AG08396 (cell line): ENCODE results near the gene PTPRN2.
"Not testable (repeated sequence)": the region's sequence is repeated elsewhere in the genome, so short reads cannot be mapped to it uniquely, and the experiment has no call there.

Experiments
- DNase-seq: peaks from one replicate; pipeline ENCODE4 v3.0.0; 2012; ENCODE audit warnings: low spot score, mixed read lengths

PTPRN2 gene

DNA sequence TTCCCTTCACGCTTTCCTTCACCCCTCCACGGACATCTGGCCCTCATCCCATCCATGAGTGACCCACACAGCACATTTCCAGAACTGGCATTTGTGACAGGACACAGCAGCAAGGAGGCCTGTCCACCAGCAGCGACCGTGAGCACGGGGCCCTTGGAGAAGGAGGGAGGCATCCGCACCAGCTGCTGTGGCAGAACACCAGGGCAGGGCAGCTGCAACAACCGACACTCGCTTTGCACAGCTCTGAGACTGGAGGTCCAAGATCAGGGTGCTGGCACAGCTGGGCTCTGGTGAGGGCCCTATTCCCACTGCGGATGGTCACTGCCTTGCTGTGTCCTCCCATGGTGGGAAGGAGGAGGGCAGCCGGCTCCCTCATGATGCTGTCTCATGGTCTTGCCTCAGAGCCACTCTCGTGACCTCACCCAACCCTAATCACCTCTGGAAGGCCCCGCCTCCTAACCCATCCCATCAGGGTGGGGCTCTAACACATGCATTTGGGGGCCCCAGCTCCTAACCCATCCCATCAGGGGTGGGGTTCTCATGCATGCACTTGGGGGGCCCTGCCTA is 36.7 kb downstream of the PTPRN2 start:
- no peak for DNase-seq

DNA sequence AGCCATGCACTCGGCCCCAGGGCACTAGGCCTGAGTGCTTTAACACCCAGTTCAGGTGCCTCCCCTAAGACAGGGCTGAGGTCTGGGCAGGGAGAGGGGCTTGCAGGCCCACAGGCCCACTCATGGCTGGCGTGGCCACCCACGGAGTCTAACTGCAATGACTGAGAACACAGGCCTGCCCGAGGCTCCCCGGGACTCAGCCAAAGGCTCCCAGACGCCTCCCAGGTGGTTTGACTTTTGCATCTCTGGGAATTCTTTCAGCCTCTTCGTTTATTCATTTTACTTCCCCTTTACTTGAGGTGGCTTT is 37.3 kb downstream of the PTPRN2 start:
- DNase-seq, result no peak

DNA sequence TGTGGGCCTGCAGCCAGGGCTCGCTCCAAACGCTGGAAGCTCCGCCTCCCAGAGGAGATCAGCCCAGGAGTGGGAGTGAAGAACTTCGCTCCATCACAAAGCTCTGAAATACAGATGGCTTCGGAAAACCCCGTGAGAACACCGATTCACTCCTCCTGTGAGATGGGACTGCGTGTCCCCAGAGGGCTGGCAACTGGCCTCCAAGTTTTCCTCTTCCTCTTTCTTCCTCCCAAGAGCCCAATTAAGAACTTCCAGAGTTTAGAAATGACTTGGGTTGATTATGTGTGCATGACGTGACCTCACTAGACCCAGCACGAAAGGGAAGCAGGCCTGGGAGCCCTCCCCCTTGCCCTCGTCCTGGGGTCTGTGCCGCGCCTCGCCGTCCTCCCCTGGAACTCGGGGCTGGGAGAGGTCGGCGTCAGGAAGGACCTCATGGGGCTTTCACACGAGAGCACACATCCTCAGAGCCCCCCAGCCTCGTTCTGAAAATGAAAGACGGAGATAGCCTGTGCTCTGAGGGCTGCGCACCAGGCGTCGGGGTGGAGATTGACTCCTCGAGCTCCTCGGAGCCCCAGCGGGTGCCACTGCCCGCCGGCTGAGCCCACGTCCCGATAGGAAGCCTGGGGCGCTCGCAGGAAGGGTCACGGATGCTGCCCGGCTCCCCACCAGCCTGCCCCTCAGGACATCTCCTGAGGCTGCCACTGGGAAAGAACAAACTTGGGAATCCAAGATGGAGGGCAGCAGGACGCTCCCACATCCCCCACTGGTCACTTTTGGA is 37.8 kb downstream of the PTPRN2 start:
- no peak for DNase-seq

GRCh38 chr7:158549176-158549615 is 38.4 kb downstream of the PTPRN2 start:
- no peak for DNase-seq

DNA sequence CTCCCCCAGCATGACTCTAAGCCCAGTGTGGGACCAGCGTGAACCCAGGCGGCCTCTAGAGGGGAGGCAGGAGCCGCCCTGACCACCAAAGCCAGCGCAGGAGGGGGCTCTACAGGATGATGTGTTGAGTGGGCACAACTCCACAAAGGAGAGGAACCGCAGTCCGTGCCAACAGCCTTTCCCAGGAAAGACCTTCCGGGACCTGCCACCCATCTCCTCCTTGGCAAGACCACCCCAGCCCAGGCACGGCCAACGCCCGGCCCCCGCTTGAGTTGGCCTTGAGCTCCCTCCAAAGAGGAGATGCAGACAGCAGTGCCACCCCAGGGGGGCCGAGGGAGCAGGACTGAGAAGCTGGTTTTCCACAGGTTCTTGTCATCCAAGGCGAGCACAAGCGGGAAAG is 38.9 kb downstream of the PTPRN2 start:
- DNase-seq, result no peak

DNA sequence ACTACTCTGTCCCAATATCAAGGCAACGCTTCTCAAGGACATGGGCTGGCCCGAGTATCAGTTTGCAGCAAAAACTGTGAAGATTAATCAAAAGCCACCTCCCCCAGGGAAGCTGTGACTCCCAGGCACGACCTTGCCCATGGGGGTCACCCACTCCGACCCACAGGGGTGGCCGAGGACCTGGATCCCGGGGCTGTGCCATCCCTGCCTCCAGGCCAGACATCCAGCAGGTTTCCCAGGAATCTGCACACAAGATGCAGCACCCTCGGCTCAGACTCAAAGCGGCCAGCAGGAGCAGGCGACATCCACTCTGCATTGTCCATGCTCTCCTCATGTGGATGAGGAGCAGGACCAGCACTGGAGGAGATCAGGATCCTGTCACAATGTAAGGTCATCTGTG is 39.8 kb downstream of the PTPRN2 start:
- DNase-seq, result no peak

DNA sequence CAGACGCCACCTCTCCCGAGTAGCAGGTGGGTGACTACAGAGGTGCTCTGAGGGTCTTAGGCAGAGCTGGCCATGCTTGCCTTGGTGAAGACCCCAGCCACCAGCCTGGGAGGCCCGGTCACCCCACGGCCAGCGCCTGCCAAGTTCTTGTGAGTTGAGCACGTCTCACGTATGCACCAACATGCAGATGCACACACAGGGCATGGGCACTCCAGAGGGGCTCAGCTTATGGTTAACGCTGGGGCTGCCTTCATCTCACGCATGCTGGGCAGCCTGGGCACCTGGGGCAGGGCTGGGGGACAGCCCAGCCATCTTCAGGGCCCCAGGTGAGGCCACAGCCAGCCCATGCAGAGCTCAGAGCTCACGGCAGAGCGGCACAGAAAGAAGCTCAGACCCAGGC is 41.0 kb downstream of the PTPRN2 start:
- DNase-seq, result no peak

DNA sequence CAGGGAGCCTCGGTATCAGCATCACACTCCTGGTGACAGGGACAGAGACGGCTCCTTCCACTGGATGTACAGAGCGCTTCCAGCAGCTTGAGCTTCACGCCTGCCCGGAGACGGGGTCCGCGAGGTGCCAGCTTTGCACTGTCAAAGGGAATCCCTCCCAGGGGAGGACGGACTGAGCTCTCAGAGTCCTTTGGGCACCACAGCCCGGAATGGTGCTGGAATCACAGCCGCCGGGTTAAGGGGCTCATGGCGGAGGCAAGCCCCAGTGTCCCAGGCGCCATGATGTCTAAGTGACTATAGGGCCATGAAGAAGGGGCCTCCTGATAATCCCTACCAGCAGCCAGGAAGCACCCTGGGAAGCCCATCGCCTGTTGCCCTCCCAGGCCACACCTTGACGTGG is 41.4 kb downstream of the PTPRN2 start:
- no peak for DNase-seq

DNA sequence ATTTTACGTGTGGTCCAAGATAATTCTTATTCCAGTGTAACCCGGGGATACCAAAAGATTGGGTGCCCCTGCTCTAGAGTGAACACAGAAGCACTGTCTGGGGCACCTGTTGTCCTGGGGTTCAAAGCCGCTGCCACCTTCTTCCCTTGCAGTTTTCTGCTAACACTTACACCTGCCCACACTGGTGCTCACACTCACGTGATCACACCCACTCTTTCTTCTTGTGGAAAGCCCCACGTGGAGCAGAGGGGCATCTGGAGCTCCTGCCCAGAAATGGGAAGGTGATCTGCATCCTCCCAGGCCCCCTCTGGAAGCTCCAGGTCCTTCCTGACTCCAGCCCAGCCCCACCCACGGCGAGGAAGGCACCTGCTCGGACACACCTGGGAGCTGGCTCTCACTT is 42.9 kb downstream of the PTPRN2 start:
- no peak for DNase-seq

DNA sequence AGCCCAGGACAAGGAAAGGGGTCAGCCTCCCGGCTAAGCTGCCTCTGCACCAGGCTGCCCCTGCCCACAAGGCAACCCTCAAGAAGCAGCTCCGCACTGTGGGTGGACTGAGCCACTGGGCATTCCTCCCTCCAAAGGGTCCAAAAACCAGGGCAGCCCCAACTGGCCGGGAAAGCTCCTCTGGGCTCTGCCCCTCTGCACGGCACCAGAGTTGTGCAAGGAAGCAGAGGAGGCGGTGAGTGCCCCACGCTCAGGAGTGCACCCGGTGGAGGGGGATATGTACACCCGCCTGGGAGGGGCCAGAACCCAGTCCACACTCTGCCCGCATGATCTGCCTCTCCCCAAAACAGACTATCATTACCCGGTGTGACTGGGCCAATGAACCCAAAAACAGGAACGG is 43.8 kb downstream of the PTPRN2 start:
- DNase-seq, result no peak

DNA sequence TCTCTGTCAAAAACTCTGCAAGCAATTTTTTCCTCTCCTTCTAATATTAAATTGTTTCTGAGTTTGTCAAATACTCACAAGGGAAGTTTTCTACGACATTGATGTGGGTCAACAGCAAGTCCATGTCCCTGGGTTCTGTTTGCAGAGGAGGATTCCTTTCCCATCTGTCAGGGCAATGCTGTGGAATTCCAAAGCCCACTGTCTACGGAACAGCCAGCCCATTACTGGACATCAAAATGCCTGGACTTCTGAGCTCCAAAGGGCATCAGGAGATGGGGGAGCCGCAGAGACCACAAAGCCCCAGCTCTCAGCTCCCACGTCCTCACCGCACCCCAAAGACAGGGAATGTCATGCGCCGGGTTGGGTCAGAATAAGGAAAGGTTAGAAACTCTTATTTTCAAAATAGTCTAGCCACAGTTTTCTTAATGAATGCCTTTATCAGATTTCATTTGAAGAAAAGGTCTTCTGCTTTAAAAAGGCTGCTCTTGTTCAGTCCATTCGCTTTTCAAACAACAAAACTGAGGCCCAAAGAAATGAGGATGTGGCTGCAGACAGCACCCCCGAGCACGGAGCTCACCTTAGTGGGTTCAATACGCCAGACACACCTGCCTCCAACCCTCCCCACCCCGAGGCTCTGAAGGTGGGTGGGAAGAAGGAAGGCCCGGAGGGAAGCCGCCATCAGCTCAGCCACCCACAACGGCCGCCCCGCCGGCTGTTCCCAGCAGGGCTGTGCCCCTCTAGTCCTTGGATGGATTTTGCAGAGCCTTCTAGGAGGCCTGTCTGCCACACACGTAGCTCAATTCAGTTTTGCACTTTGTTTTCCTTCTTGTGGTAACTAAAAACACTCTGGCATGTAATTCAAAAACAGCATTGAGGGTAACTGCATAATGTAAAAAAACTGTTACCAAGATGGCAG is 44.7 kb downstream of the PTPRN2 start:
- DNase-seq, result no peak

DNA sequence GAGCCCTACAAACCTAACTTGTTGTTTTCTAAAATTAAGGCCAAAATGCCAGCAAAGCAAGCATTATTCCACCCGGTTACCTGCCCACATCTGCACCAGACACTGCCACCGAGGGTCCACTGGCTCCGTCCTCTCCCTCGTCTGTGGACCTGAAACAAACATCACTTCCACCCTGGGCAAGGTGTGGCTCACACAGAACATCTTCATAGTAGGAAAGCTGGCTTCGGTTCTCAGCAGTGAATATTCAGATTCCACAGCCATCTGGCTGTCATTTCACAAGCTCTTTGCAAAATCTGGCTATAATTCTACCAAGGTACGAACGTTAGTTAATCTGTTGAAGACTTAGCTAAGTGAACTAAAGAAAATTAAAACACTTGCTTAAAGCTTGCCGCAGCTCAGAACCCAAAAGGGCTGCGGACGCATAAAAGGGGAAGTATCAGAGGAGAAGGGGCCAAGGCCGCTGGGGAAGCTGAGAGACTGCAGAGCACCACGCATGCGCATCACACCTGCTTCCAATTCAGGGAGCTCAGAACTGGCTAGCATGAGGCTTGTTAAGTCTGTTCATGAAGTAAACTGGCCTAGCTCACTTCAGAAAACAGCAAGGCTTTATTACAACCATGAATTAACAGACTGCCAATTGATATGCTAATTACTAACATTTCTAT is 46.1 kb downstream of the PTPRN2 start:
- DNase-seq, result no peak

- no peak for DNase-seq
These were observed 47.9 kb downstream of the PTPRN2 start for GRCh38 chr7:158539711-158540146.

DNA sequence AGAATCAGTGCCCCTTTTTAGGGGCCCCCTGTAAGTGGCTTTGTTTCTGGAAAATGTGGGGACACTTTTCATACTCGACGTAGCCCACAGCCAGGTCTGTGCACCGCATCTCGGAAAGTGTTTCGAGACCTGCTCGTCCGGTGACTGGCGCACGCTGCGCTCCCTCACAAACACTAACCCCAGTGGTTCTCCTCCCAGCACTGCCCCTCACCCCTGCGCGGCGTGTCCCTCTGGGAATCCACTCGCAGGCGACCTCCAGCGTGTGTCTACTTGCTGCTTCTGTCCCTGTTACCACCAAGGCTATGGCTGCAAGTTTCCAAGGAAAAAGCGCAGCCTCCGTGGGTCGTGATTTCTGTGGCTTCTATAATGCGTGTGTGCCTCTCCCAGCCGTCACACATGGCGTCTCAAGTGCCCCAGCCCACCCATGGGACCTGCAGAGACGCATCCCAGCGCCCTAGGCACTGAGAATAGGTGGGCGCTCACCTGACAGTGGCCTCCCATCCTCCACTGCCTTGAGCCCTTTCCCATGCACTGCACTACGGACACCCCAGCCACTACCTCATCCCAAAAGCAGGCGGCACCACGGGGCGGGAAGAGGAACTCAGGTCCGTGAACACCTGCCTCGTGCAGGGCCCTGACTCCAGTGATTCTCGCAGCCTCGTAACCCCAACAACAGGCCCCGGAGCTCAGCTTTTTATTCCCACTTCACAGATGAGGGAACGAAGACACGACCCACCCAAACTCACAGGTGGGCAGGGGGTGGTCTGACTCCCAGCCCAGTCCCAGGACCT is 49.3 kb downstream of the PTPRN2 start:
- DNase-seq, result no peak

- DNase-seq, result no peak
These were observed 50.1 kb downstream of the PTPRN2 start for GRCh38 chr7:158537516-158537882.

DNA sequence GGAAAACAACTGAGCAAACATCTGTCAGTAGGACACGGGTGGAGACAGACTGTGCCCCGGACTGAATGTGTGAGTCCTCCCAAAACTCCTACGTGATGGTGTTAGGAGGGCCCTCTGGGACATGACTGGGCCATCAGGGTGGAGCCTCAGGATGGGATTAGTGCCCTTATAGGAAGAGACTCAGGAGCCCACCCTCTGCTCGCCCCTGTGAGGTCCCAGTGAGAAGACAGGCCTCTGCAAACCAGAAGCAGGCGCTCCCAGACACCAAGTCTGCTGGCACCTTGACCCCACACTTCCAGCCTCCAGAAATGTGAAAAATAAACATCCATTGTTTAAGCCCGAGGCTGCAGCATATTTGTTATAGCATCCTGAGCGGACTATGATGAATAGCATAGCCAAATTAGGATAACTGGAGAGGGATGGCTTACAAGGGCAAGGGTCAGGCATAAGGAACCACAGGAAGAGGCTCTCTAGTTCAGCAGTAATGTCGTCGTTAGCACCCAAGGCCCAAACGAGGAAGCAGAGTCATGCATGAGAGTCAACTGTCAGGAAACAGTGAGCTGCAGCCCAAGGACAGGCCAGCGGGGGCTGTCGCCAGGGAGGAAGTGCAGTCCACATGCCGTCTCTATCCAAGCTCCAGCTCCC is 50.6 kb downstream of the PTPRN2 start:
- no peak for DNase-seq

GRCh38 chr7:158535079-158535478 is 52.5 kb downstream of the PTPRN2 start:
- DNase-seq, result no peak

- no peak for DNase-seq
These were observed 53.0 kb downstream of the PTPRN2 start for GRCh38 chr7:158534598-158534997.

- not testable (repeated sequence) for DNase-seq
These were observed 53.5 kb downstream of the PTPRN2 start for GRCh38 chr7:158534134-158534515.

DNA sequence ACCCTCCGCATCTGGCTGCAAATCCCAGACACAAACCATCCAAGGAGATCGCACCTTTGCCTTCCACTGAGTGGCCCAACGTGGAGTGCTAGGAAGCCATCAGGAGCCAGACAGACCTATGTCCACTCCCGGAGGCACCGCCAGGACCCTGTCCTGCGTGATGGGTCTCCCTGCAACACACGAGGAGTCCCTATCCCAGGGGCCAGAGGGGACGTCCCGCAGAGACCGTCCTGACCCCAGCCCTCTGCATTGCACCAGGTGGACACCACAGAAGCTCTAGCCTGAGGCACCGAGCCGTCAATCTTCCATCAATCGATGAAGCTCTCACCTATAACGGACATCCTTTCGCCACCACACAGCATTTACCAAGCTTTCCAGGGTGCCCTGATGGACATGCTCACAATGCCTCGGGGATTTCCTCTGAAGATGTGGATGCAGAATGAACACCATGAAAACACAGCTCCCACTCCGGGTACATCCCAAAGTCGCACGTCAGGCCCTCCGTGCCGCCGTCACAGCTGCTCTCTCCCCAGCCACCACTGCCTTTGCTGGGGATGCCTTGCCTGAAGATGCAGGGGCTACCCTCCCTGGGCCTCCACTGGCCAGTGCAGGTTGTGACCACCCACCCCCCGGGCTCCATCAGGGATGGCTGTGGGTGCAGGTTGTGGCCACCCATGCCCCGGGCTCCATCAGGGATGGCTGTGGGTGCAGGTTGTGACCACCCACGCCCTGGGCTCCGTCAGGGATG is 54.1 kb downstream of the PTPRN2 start:
- no peak for DNase-seq
